MM.1S (cell line): ENCODE results near the gene B3GAT3.

Experiments used
- CTCF ChIP-seq: fragments of 300-600 bp; sonication (generic); IDR thresholded peaks from 2 replicates; pipeline ENCODE4 v1.5.1; 2016; ENCODE audit warnings: antibody characterized with exemption, low read length, mixed read lengths
- EZH2 ChIP-seq: fragments of 300-600 bp; sonication (generic); optimal IDR thresholded peaks from 2 replicates; pipeline ENCODE3; 2017; ENCODE audit warnings: low read depth, mild to moderate bottlenecking, antibody characterized with exemption, low read length, mixed read lengths
- EZH2phosphoT487 ChIP-seq: fragments of 300-600 bp; sonication (generic); IDR thresholded peaks from 2 replicates; pipeline ENCODE4 v1.6.1; 2018; ENCODE audit warnings: antibody characterized with exemption, low read length

GRCh38 chr11:62649486-62649885, 27.7 kb upstream of the B3GAT3 start:
- TF ChIP-seq EZH2phosphoT487 (no peak), CTCF (no peak), EZH2 (no peak)
